Tibial artery (tissue), 4 donors: ENCODE measurements around the gene CHST10.

Experiments
- DNase-seq, 2 donors: peaks; one replicate each; pipeline ENCODE4 v3.0.0-alpha.2; 2019
- H3K27ac ChIP-seq, 2 donors: fragments of 200-600 bp; sonication (generic) in 1 of 2; 1 replicate in 1 of 2; 2 replicates in 1 of 2; pipeline ENCODE4 v1.5.1; 2018 to 2019; ENCODE audit warnings: mild to moderate bottlenecking in 1 of 2
- H3K27me3 ChIP-seq, 2 donors: fragments of 200-600 bp; sonication (generic) in 1 of 2; one replicate each; pipeline versions ENCODE4 v1.5.1 to v1.6.0; 2016 to 2019
- H3K36me3 ChIP-seq, 3 donors: fragments of 200-600 bp; sonication (generic) in 2 of 3; one replicate each; pipeline ENCODE4 v1.5.1; 2016 to 2019; ENCODE audit warnings: mild to moderate bottlenecking in 2 of 3
- H3K4me1 ChIP-seq, 4 donors: fragments of 200-600 bp; sonication (generic) in 2 of 4; 1 replicate in 3 of 4; 2 replicates in 1 of 4; pipeline ENCODE4 v1.5.1; 2016 to 2019
- H3K4me3 ChIP-seq, 2 donors: fragments of 200-600 bp; sonication (generic) in 1 of 2; 1 replicate in 1 of 2; 2 replicates in 1 of 2; pipeline ENCODE4 v1.5.1; 2018 to 2019; ENCODE audit warnings: mild to moderate bottlenecking in 2 of 2
- H3K9me3 ChIP-seq, 3 donors: fragments of 200-600 bp; sonication (generic) in 1 of 3; one replicate each; pipeline ENCODE4 v1.5.1; 2016 to 2019
- intact Hi-C: fragments of 100-400 bp; cut with DNase I; formaldehyde crosslinking; loops from one replicate; pipeline ENCODE4 v1.15.0; 2023; ENCODE audit warnings: low total_unique reads
- TF ChIP-seq, protein P1 (sequence below), 2 experiments: fragments of 200-600 bp in 1 of 2; fragments of 450-650 bp in 1 of 2; IDR thresholded peaks; one replicate each; pipeline ENCODE4 v1.5.1; 2017 to 2019; ENCODE audit warnings: antibody characterized with exemption in 2 of 2, mild to moderate bottlenecking in 1 of 2, moderate library complexity in 1 of 2

The CHST10 gene

DNA sequence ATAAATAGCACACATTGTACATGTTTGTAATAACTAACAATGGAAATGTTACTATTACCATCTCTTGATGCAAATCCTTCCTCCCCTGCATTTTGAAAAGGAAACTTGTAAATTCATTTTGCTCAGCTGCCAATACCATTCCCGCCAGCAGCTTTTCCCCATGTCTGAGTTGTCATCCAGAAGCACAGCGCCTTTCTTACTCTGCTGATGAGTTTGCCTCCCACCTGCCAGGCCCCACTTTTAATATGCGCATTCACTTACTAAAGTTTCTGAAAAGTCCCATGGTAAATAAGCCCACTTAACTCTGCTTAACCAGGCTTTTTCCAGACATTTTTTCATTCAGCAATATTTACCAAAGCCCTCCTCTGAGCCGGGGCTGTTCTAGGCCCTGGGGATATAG, 3.9 kb downstream of the CHST10 start:
- H3K9me3 ChIP-seq: no peaks in the 10 kb centered on the region
- TF ChIP-seq, protein P1, sequence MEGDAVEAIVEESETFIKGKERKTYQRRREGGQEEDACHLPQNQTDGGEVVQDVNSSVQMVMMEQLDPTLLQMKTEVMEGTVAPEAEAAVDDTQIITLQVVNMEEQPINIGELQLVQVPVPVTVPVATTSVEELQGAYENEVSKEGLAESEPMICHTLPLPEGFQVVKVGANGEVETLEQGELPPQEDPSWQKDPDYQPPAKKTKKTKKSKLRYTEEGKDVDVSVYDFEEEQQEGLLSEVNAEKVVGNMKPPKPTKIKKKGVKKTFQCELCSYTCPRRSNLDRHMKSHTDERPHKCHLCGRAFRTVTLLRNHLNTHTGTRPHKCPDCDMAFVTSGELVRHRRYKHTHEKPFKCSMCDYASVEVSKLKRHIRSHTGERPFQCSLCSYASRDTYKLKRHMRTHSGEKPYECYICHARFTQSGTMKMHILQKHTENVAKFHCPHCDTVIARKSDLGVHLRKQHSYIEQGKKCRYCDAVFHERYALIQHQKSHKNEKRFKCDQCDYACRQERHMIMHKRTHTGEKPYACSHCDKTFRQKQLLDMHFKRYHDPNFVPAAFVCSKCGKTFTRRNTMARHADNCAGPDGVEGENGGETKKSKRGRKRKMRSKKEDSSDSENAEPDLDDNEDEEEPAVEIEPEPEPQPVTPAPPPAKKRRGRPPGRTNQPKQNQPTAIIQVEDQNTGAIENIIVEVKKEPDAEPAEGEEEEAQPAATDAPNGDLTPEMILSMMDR (IDR thresholded peaks at IDR 0.05): no peak
- no peak for DNase-seq
- intact Hi-C loops: no loop called here
- no peaks in the 10 kb centered on the region for H3K27me3 ChIP-seq
- H3K4me3 ChIP-seq: no peak overlapping the region
- no peak overlapping the region for H3K27ac ChIP-seq
- H3K4me1 ChIP-seq: peaks cover 0 to 14% (median 8%) of the 10 kb centered on the region in 4 donors
- peaks cover 0 to 4% (median 0%) of the 10 kb centered on the region in 3 donors for H3K36me3 ChIP-seq

- DNase-seq: no peak
- no peak overlapping the region for H3K4me3 ChIP-seq
- TF ChIP-seq, protein P1 (IDR thresholded peaks at IDR 0.05): no peak
- no peak overlapping the region for H3K27ac ChIP-seq
- intact Hi-C loops: no loop called here
- H3K9me3 ChIP-seq: no peaks in the 10 kb centered on the region
- H3K4me1 ChIP-seq: peaks cover 0 to 14% (median 8%) of the 10 kb centered on the region in 4 donors
- peaks cover 0 to 5% (median 0%) of the 10 kb centered on the region in 3 donors for H3K36me3 ChIP-seq
- H3K27me3 ChIP-seq: no peaks in the 10 kb centered on the region
Measured at GRCh38 chr2:100412881-100413321, 4.6 kb downstream of the CHST10 start.

DNA sequence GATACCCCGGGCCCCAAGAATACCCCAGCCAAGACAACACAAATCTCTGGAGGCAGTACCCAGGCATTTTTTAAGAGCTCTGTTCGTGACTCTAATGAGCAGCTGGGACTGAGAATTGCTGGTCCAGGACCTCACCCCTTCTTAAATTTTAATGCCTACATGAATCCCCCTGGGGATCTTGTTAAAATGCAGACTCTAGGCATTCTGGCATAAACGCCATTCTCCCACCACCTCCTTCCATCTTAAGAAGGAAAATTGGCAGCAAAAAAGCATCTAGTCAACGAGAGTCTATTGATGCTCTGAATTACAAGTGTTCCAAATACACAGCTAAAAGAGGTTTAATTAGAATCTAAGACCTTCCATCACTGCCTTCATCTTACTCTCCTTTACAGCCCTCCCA, 5.0 kb downstream of the CHST10 start:
- intact Hi-C loops: no loop called here
- H3K9me3 ChIP-seq: no peaks in the 10 kb centered on the region
- H3K27me3 ChIP-seq: no peaks in the 10 kb centered on the region
- H3K27ac ChIP-seq: no peak overlapping the region
- TF ChIP-seq, protein P1 (IDR thresholded peaks at IDR 0.05): no peak
- H3K4me1 ChIP-seq: peaks cover 0 to 14% (median 8%) of the 10 kb centered on the region in 4 donors
- peaks cover 0 to 5% (median 1%) of the 10 kb centered on the region in 3 donors for H3K36me3 ChIP-seq
- H3K4me3 ChIP-seq: no peak overlapping the region
- no peak for DNase-seq

GRCh38 chr2:100411841-100412292, 5.6 kb downstream of the CHST10 start:
- intact Hi-C loops: no loop called here
- no peak for DNase-seq
- Histone ChIP-seq H3K9me3 (no peaks in the 10 kb centered on the region), H3K4me3 (no peak overlapping the region), H3K27ac (no peak overlapping the region), H3K4me1 (peaks cover 0 to 14% (median 8%) of the 10 kb centered on the region in 4 donors), H3K27me3 (no peaks in the 10 kb centered on the region), H3K36me3 (peaks cover 0 to 8% (median 7%) of the 10 kb centered on the region in 3 donors)
- TF ChIP-seq, protein P1 (IDR thresholded peaks at IDR 0.05): no peak

DNA sequence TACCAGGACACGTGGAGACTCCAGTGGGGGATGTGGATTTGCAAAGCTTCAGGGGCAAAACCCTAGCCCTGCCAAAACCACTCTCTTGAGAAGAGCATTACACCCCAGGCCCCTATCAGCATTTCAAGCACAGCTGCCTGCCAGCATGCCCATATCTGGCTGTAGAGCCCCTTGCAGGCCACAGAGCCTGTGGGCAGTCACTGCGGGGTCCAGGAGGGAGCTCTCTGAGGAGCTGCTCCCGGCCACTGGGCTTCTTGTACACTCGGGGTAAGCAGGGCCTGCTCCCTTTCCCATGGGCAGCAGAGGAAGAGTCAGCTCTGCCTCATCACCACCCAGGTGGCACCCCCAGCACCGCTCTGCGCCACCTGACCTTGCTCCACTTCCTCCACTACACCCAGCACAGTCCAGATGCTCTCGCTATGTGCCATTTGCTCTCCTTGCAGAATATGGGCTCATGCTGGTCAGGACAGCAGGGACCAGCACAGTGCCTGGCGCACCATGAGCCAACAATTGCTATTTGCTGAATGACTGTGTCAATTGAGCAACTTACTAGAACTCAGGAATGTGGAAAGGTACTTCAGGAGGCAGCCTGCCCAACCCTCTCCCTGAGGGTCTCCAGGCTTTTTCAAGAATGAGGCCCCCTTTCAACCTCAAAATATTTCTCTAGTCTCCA, 7.4 kb downstream of the CHST10 start:
- H3K27me3 ChIP-seq: no peaks in the 10 kb centered on the region
- H3K36me3 ChIP-seq: peaks cover 0 to 21% (median 19%) of the 10 kb centered on the region in 3 donors
- H3K27ac ChIP-seq: no peak overlapping the region
- no peak for DNase-seq
- no peaks in the 10 kb centered on the region for H3K9me3 ChIP-seq
- intact Hi-C loops: no loop called here
- no peaks in the 10 kb centered on the region for H3K4me1 ChIP-seq
- TF ChIP-seq, protein P1 (IDR thresholded peaks at IDR 0.05): no peak
- no peak overlapping the region for H3K4me3 ChIP-seq
